Skeletal muscle tissue (tissue), 4 donors: ENCODE data around the gene OR52J3. TPM values are rescaled to one million over a fixed set of nuclear protein-coding genes. Genes with fewer than 3 reads are reported as not detected.

Experiments
- H3K27ac ChIP-seq: one replicate; pipeline ENCODE4 v1.7.0; 2013; ENCODE audit warnings: mild to moderate bottlenecking, low read depth, low read length, inconsistent platforms
- H3K27me3 ChIP-seq, 3 donors: one replicate each; pipeline ENCODE4 v1.7.0; 2013; ENCODE audit warnings: low read length in 3 of 3; ENCODE audit not compliant: control insufficient read depth in 3 of 3, insufficient read depth in 3 of 3
- H3K36me3 ChIP-seq, 3 donors: one replicate each; pipeline ENCODE4 v1.7.0; 2013; ENCODE audit warnings: low read length in 3 of 3; ENCODE audit not compliant: control insufficient read depth in 3 of 3, insufficient read depth in 3 of 3
- H3K4me1 ChIP-seq, 3 donors: one replicate each; pipeline ENCODE4 v1.7.0; 2013; ENCODE audit warnings: low read length in 3 of 3, mild to moderate bottlenecking in 3 of 3; ENCODE audit not compliant: control insufficient read depth in 3 of 3, insufficient read depth in 3 of 3
- H3K4me3 ChIP-seq, 3 donors: one replicate each; pipeline ENCODE4 v1.7.0; 2013; ENCODE audit warnings: low read length in 3 of 3
- H3K9ac ChIP-seq, 3 donors: one replicate each; pipeline ENCODE4 v1.7.0; 2013; ENCODE audit warnings: low read length in 3 of 3, mild to moderate bottlenecking in 3 of 3, moderate library complexity in 2 of 3, low read depth in 1 of 3
- H3K9me3 ChIP-seq, 3 donors: one replicate each; pipeline ENCODE4 v1.7.0; 2013; ENCODE audit warnings: low read length in 3 of 3; ENCODE audit not compliant: control insufficient read depth in 3 of 3
- total RNA-seq: library from RNA; depleted of rRNA; stranded (reverse); fragments of >200 nt; gene quantifications from one replicate; pipeline ENCODE4 v1.2.3, GENCODE V29; 2014
- donor health status: Osteomylitis.

Gene OR52J3
- total RNA-seq = not detected

DNA sequence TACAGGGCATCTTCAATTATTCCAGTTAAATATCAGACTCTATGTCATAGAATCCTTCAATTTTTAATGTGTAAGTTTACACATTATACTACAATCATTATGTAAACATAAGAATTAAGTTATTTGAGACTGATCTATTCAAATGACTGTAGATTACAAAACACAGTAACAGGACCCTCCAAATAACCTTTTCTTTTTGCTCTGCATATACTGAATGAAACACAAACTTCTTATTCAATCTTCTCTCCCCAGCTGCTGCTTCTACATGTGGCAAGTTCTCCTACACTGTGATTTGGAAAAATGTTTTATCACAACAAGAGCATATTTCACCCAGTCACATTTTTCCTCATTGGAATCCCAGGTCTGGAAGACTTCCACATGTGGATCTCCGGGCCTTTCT, at the start of gene OR52J3:
TSS of gene OR52J3 (plus strand) at position 301 of the 400 bp plus-strand sequence. CDS start at position 301, 0 bp downstream.
- Histone ChIP-seq H3K36me3 (no peaks in the 10 kb centered on the region), H3K4me3 (no peak within 1 kb of the TSS), H3K27me3 (no peaks in the 10 kb centered on the region), H3K9ac (no peak within 1 kb of the TSS), H3K27ac (no peak within 1 kb of the TSS), H3K4me1 (no peaks in the 10 kb centered on the region), H3K9me3 (no peaks in the 10 kb centered on the region)

- no peak overlapping the region for H3K4me3 ChIP-seq
- no peaks in the 10 kb centered on the region for H3K4me1 ChIP-seq
- H3K9me3 ChIP-seq = no peaks in the 10 kb centered on the region
- no peaks in the 10 kb centered on the region for H3K36me3 ChIP-seq
- no peak overlapping the region for H3K9ac ChIP-seq
- H3K27ac ChIP-seq = no peak overlapping the region
- peaks cover 0 to 3% (median 0%) of the 10 kb centered on the region in 3 donors for H3K27me3 ChIP-seq
Measured at GRCh38 chr11:5004424-5005274, 41.7 kb upstream of the OR52J3 start.

DNA sequence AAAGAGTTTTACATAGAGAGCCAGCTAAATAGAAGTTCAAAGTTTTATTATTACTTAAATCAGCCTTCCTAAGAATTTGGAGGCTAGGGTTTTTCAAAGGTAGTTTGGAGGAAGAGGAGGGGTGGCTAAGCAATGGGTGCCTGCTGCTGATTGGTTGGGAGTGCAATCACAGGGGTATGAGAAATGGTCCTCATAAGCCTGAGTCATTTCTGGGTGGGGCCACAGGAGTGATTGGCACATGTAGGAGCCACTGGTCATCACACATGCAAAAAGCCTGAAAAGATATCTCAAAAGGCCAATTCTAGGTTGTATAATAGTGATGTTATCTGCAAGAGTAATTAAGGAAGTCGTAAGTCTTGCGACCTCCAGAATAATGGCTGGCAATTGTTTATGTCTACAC, 38.8 kb upstream of the OR52J3 start:
- Histone ChIP-seq H3K9me3 (no peaks in the 10 kb centered on the region), H3K4me1 (no peaks in the 10 kb centered on the region), H3K9ac (no peak overlapping the region), H3K27ac (no peak overlapping the region), H3K27me3 (peaks cover 0 to 3% (median 0%) of the 10 kb centered on the region in 3 donors), H3K4me3 (no peak overlapping the region), H3K36me3 (no peaks in the 10 kb centered on the region)

GRCh38 chr11:5011254-5011653, 35.1 kb upstream of the OR52J3 start:
- Histone ChIP-seq H3K9ac (no peak overlapping the region), H3K36me3 (no peaks in the 10 kb centered on the region), H3K9me3 (no peaks in the 10 kb centered on the region), H3K4me1 (no peaks in the 10 kb centered on the region), H3K27me3 (no peaks in the 10 kb centered on the region), H3K4me3 (no peak overlapping the region), H3K27ac (no peak overlapping the region)

DNA sequence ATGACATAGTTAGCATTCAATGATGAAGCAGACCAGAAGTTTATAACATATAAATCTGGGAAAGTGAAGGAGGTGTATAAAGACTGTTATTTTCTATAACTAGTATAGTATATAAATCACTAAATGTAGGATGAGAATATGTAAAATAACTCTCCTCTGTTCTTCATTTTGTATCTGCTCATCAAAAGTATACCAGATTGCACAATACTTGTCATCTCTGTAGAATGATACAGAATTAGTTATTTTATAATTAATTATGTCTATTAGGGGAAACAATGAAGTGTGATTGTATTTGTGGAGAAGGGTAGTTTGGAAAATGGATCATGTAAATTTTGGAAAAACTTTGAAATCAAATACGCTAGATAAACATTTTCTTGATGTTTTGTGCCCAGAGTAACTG, 33.3 kb upstream of the OR52J3 start:
- no peaks in the 10 kb centered on the region for H3K4me1 ChIP-seq
- H3K36me3 ChIP-seq = no peaks in the 10 kb centered on the region
- H3K9me3 ChIP-seq = no peaks in the 10 kb centered on the region
- H3K9ac ChIP-seq = no peak overlapping the region
- no peak overlapping the region for H3K27ac ChIP-seq
- H3K27me3 ChIP-seq = no peaks in the 10 kb centered on the region
- H3K4me3 ChIP-seq = no peak overlapping the region

DNA sequence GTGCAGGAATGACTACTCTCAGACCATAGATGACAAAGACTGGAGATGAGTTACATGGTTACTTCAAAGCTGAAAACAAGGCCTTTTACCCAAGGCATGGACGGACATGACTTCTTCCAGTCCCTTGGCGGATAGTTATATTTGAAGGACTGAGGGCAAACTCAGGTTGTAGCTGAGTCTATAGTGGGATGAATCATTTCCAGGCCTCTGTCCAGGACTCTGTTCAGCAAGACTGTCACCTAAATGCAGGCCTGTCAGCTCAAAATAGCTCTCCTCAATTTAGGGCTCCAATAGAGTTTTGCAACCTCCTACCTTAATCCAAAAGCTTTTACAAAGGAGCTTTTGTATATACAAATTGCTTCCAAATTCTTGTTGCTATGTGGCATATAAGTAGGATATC, 24.3 kb upstream of the OR52J3 start:
- Histone ChIP-seq H3K27ac (no peak overlapping the region), H3K4me3 (no peak overlapping the region), H3K9me3 (peaks cover 2 to 7% (median 6%) of the 10 kb centered on the region in 3 donors), H3K36me3 (no peaks in the 10 kb centered on the region), H3K27me3 (no peaks in the 10 kb centered on the region), H3K9ac (no peak overlapping the region), H3K4me1 (no peaks in the 10 kb centered on the region)

DNA sequence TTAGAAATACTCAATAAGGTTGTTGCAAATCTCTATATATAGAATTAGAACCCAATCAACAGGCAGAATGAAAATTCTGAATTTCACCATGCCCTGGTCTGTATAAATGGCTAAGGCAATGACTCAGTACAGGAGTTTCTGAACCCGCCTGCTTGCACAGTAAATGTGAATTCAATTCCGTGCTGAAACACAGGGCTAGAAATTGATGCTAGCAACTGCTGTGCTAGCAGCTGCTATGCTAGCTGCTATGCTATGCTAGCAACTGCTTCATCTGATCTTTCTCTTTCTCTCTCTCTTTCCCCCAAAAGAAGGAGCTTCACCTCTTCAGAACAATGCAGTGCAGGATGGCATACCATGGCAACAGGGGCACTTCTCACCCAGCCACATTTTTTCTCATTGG, 9.7 kb upstream of the OR52J3 start:
- no peak overlapping the region for H3K4me3 ChIP-seq
- H3K27ac ChIP-seq = no peak overlapping the region
- H3K9ac ChIP-seq = no peak overlapping the region
- H3K36me3 ChIP-seq = no peaks in the 10 kb centered on the region
- H3K27me3 ChIP-seq = no peaks in the 10 kb centered on the region
- no peaks in the 10 kb centered on the region for H3K9me3 ChIP-seq
- no peaks in the 10 kb centered on the region for H3K4me1 ChIP-seq

GRCh38 chr11:5037926-5038325, 8.4 kb upstream of the OR52J3 start:
- Histone ChIP-seq H3K9ac (no peak overlapping the region), H3K27me3 (no peaks in the 10 kb centered on the region), H3K4me1 (no peaks in the 10 kb centered on the region), H3K4me3 (no peak overlapping the region), H3K36me3 (no peaks in the 10 kb centered on the region), H3K9me3 (no peaks in the 10 kb centered on the region), H3K27ac (no peak overlapping the region)

GRCh38 chr11:5038341-5038740, 8.0 kb upstream of the OR52J3 start:
- no peak overlapping the region for H3K9ac ChIP-seq
- H3K4me3 ChIP-seq = no peak overlapping the region
- H3K4me1 ChIP-seq = no peaks in the 10 kb centered on the region
- no peaks in the 10 kb centered on the region for H3K27me3 ChIP-seq
- H3K9me3 ChIP-seq = no peaks in the 10 kb centered on the region
- no peak overlapping the region for H3K27ac ChIP-seq
- H3K36me3 ChIP-seq = no peaks in the 10 kb centered on the region

GRCh38 chr11:5040876-5041275, 5.5 kb upstream of the OR52J3 start:
- no peaks in the 10 kb centered on the region for H3K36me3 ChIP-seq
- H3K9me3 ChIP-seq = no peaks in the 10 kb centered on the region

More at GRCh38 chr11:5040876-5041275, 5.5 kb upstream of the OR52J3 start:
- Histone ChIP-seq H3K4me1 (no peaks in the 10 kb centered on the region), H3K27ac (no peak overlapping the region), H3K9ac (no peak overlapping the region), H3K4me3 (no peak overlapping the region), H3K27me3 (no peaks in the 10 kb centered on the region)
